GM10266 (cell line): Measurements from ENCODE around the gene PUM1.

ENCODE experiments used
- DNase-seq: peaks from one replicate; pipeline ENCODE4 v3.0.0; 2012; ENCODE audit errors: extremely low spot score
- CTCF ChIP-seq: IDR thresholded peaks from 2 replicates; pipeline ENCODE4 v1.5.1; 2012; ENCODE audit warnings: mild to moderate bottlenecking, low read depth; ENCODE audit not compliant: control insufficient read depth, insufficient read depth; ENCODE audit errors: missing control alignments

Gene PUM1

DNA sequence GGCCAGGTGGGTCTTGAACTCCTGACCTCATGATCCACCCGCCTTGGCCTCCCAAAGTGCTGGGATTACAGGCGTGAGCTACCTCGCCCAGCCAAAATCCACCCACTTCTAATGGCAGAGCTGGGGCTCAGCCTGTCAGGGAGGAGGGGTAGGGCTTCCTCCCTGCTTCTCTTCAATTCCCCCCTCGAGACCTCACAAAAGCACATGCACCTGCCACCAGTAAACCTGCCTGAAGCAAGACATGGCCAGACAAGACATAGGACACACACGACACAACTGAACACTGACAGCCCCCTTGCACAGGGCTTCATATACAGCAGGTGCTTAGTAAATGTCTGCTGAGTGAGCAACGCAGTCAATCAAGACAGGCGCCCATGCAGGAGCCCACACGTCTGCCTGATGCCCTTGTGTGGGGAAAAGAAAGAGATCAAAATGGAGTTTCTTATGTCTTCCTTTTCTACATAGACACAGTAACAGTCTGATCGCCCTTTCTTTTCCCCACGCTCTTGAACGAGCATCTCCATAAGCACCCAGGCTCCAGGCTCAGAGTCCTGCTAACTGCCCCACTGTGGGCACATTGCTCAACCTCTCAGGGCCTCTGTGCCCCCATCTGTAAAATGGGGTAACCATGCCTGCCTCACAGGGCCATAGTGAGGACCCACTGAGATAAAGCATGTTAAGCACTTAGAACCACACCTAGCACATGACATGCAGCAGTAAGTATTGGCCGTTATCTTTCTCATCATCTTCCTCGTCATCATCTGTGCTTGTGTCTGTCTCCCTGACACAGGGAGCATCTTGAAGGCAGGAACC, 165.7 kb downstream of the PUM1 start:
- DNase-seq, result no peak
- TF ChIP-seq CTCF, result no peak

- no peak for DNase-seq
- no peak for TF ChIP-seq CTCF
Measured at GRCh38 chr1:30898031-30898815, 167.3 kb downstream of the PUM1 start.

DNA sequence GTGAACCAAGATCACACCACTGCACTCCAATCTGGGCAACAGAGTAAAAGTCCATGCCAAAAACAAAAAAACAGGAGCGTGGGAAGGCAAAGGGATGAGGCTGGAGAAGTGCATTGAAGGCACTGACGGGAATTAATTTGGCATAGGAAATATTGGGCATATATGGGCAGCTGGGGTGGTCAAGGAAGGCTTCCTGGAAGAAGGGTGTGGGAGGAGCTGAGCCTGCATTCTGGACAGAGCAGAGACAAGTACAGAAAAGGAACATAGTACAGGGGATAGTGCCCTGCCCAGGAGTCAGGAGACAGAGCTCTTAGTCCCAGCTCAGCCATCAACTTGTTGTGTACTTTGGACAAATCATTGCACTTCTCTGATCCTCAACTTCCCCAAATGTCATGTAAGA, 168.6 kb downstream of the PUM1 start:
- no peak for DNase-seq
- TF ChIP-seq CTCF, result no peak

DNA sequence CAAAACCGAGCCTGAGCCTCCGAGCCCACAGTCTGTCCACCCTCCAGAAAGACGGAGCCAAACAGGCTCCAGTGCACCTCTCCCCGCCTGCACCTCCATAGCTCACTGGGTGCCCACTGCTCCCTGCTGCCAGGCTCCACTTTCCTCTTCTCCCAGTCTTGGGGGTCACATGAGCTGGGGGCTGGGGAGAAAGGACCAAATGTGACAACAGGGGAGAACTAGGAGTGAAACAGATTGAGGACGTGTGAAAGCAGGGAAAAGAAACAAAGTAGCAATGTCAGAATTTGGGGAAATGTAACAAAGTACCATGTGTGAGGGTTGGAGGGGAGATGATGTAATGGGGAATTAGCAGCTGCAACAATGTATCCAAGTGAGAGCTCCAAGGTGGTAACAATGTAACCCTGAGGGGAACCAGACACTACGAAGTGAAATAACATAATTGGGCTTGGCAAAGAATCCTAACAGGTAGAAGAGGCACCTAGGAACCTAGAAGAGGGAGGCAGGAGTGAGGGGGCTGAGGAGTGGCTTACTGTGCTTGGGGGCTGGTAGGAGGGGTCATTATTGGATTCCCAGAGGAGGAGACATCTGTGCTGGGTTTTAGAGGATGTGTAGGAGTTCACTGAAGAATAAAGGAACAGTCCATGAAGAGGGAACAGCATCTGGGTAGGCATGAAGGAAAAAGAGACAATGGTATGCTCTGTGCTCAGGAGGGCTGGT, 169.4 kb downstream of the PUM1 start:
- no peak for DNase-seq
- TF ChIP-seq CTCF, result no peak

- no peak for DNase-seq
- TF ChIP-seq CTCF, result no peak
Measured at GRCh38 chr1:30895382-30895943, 170.1 kb downstream of the PUM1 start.

- no peak for TF ChIP-seq CTCF
- DNase-seq, result no peak
Measured at GRCh38 chr1:30894508-30894973, 171.0 kb downstream of the PUM1 start.
